SK-N-MC (cell line): ENCODE data around the gene AFAP1.

ENCODE experiments used
- DNase-seq: peaks from one replicate; pipeline ENCODE4 v3.0.0-alpha.2; 2011; ENCODE audit warnings: low read depth, low spot score
- H3K27ac ChIP-seq: fragments of 200-600 bp; sonication (generic); 2 replicates; pipeline ENCODE4 v1.5.1; 2016; ENCODE audit warnings: mixed run types
- H3K36me3 ChIP-seq: fragments of 200-600 bp; sonication (generic); 2 replicates; pipeline ENCODE4 v1.6.1; 2017; ENCODE audit warnings: antibody characterized with exemption, low read length, mixed read lengths; ENCODE audit not compliant: insufficient read depth
- H3K4me3 ChIP-seq: fragments of 200-600 bp; sonication (generic); 2 replicates; pipeline ENCODE4 v1.5.1; 2016
- H3K9ac ChIP-seq: fragments of 200-600 bp; sonication (generic); 2 replicates; pipeline ENCODE4 v1.8.0; 2017; ENCODE audit warnings: mixed run types, mixed read lengths; ENCODE audit not compliant: insufficient read length
- H3K9me3 ChIP-seq: fragments of 200-600 bp; sonication (generic); 2 replicates; pipeline ENCODE4 v1.6.1; 2017; ENCODE audit warnings: low read depth, mild to moderate bottlenecking, antibody characterized with exemption, low read length, moderate library complexity, mixed read lengths
- EZH2 ChIP-seq: fragments of 200-600 bp; sonication (generic); IDR thresholded peaks from one replicate; pipeline ENCODE4 v1.6.1; 2017; ENCODE audit warnings: antibody characterized with exemption
- FOXP2 ChIP-seq: optimal IDR thresholded peaks from 2 replicates; pipeline ENCODE3; 2011; ENCODE audit warnings: mild to moderate bottlenecking, moderate library complexity; ENCODE audit not compliant: insufficient read depth; ENCODE audit errors: extremely low read length, control extremely low read depth
- POLR2AphosphoS5 ChIP-seq: IDR thresholded peaks from 2 replicates; pipeline ENCODE4 v1.6.1; 2012; ENCODE audit warnings: mild to moderate bottlenecking, low read depth, low read length, borderline replicate concordance

AFAP1 gene

DNA sequence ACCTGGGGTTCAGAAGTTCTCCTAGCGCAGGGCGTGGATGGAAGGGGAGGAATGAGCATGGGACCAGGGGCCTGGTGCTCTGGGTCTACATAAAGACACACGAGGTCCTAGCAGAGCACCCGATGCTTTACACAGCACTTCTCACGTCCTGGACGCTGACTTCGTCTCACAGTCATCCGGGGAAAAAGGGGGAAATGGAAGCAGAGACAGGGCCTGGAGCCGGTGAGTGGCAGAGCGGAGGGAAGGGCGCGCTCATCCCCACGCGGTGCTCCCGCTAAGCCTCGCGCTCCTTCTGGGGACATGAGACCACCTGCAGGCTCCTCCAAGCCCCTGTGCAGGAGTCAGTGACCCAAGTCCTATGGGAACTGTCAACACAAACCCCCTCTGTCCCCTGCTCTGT lies 157.7 kb downstream of the AFAP1 start:
- no peak overlapping the region for H3K9ac ChIP-seq

DNA sequence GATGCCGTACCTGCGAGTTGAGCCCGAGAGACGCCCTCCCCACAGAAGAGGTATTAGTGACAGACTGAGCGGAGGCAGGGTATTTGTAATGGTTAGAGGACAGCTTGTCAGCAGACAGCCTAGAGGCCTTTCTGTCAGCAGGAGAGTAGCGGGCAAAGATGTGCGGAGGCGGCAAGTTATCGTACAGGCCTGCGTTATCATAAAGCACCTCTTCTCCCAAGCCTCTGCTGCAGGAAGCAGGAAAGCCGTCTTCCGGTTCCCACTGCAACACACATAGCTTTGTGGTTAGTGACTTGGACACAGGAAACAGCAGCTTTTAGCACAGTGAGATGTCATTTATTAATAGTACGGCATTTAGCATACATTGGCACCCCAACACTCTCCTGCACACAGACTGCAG lies 158.3 kb downstream of the AFAP1 start:
- Histone ChIP-seq H3K9ac (no peak overlapping the region), H3K36me3 (no peaks in the 10 kb centered on the region; the same call in 1 of the 2 replicates), H3K9me3 (no peaks in the 10 kb centered on the region), H3K4me3 (no peak overlapping the region), H3K27ac (no peak overlapping the region)
- no peak for DNase-seq
- TF ChIP-seq FOXP2 (no peak), POLR2AphosphoS5 (no peak), EZH2 (no peak)

More for the DNA sequence above, 157.7 kb downstream of the AFAP1 start:
- TF ChIP-seq EZH2 (no peak), POLR2AphosphoS5 (no peak), FOXP2 (no peak)
- Histone ChIP-seq H3K4me3 (no peak overlapping the region), H3K9me3 (no peaks in the 10 kb centered on the region), H3K36me3 (no peaks in the 10 kb centered on the region; the same call in 1 of the 2 replicates), H3K27ac (no peak overlapping the region)
- no peak for DNase-seq

DNA sequence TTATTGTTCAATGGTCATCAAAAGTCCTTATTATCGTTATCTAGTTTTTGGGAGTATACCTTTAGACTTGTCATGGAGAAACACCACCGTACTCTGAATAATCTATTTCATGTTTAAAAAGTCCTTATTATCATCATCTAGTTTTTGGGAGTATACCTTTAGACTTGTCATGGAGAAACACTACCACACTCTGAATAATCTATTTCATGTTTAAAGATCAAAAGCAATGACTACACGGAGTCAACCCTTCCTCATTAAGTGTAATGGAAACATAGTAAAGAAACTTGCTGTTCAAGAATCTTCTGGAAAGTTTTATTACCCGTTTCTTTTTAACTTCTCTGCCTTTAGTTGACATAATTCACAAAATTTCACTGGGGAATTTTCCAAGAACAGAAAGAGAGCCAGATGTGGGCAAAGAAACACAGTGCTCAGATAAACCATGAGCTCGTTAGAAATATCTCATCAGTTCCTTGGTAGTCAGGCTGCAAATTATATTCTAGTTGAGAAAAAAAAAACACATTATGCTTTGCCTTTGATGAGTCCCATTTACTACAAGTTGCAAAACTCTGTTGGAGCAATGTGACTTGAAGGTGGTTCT lies 158.8 kb downstream of the AFAP1 start:
- Histone ChIP-seq H3K27ac (no peak overlapping the region), H3K4me3 (no peak overlapping the region), H3K9me3 (no peaks in the 10 kb centered on the region), H3K9ac (no peak overlapping the region), H3K36me3 (no peaks in the 10 kb centered on the region; the same call in 1 of the 2 replicates)
- no peak for DNase-seq
- TF ChIP-seq FOXP2 (no peak), EZH2 (no peak), POLR2AphosphoS5 (no peak)

DNA sequence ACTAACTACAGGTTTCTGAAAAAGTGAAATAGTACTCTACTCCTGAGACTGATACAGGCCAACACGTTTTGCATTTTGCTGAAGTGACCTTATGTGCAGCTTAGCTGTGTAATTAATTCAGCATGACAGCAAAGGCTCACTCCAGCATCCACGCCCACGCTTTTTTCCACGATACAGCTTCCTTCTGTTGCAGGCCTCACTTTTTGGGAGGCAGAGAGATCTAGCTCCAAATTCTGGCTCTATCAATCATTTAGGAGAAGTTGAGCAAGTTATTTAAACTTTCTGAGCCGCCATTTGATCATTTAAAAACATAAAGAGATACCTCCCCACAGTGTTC lies 160.3 kb downstream of the AFAP1 start:
- no peak overlapping the region for H3K9ac ChIP-seq
- no peak overlapping the region for H3K4me3 ChIP-seq
- no peak overlapping the region for H3K27ac ChIP-seq
- no peaks in the 10 kb centered on the region; the same call in 1 of the 2 replicates for H3K36me3 ChIP-seq
- TF ChIP-seq POLR2AphosphoS5 (no peak), FOXP2 (no peak), EZH2 (no peak)
- no peak for DNase-seq
- H3K9me3 ChIP-seq, result no peaks in the 10 kb centered on the region

DNA sequence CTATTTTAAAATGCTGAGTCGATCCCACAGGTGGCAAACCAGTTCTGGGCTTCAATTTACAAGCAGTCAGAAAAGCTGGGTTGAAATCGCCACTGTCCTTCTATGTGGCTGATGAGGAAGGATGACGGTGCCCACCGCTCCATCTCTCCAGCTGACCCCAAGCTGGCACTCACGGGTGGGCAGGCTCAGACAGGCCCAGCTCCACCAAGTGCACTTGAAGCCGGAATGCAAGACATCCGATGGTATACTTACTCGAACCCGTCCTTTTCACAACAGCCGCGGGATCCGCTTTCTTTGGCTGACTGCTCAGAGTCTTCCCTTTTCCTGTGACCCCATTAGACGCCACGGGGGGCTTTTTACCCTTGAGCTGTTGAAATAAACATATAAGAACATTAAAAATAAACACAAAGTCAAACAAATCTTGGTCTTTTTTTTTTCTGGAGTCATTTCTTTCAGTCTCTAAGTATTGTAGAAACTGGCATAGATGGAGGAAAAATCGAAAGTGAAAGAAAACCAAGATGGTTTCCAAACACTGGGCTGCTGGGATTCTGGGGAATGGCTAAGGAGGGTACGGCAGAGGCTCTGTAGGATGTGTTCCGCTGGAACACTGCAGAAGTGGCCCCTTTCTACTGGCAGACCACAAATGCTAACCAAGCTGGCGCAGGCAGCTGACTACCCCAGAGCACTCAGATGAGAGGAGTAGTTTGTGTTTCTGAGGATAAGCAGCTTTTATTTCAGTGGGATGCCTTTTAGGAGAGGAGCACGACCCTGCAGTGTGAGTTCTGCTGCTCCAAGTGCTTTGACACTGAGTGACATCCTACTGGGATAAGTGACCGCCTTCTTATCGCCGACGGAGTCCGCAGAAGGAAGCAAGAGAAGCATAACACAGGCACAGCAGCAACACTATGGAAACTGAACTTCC lies 160.9 kb downstream of the AFAP1 start:
- Histone ChIP-seq H3K4me3 (no peak overlapping the region), H3K9me3 (no peaks in the 10 kb centered on the region), H3K27ac (no peak overlapping the region), H3K36me3 (no peaks in the 10 kb centered on the region; the same call in 1 of the 2 replicates), H3K9ac (no peak overlapping the region)
- no peak for TF ChIP-seq EZH2
- no peak for TF ChIP-seq POLR2AphosphoS5
- TF ChIP-seq FOXP2, result no peak
- no peak for DNase-seq

DNA sequence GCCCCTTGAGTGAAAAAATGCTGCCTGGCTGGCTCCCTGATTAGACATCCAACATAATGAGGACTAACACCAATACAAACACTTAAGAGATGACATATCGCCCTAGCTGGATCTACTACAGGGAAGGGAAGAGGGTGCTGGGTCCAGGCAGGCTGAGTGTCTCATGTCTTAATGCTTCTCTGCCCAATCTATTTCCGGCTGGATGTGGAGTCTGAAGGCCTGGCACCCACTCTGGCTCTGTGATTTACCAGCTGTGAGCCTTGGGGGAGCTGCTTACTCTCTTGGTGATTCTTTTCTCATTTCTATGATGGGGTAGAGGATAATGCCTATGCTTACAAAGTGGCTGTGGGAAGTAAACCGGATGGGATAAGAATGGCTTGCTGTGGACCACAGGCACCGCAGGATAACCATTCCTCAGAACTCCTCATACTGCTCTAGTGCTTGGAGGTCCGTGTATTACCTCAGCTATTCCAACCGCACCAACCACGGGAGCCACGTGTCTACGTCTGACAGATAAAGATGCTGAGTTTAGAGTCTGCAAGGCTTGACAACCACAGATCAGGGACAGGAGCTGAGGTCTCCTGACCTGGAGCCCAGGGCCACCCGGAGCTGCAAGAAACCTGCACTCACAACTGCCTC lies 161.7 kb downstream of the AFAP1 start:
- Histone ChIP-seq H3K27ac (no peak overlapping the region), H3K4me3 (no peak overlapping the region), H3K9me3 (no peaks in the 10 kb centered on the region), H3K36me3 (no peaks in the 10 kb centered on the region; the same call in 1 of the 2 replicates), H3K9ac (no peak overlapping the region)
- DNase-seq, result no peak
- TF ChIP-seq FOXP2 (no peak), EZH2 (no peak), POLR2AphosphoS5 (no peak)

DNA sequence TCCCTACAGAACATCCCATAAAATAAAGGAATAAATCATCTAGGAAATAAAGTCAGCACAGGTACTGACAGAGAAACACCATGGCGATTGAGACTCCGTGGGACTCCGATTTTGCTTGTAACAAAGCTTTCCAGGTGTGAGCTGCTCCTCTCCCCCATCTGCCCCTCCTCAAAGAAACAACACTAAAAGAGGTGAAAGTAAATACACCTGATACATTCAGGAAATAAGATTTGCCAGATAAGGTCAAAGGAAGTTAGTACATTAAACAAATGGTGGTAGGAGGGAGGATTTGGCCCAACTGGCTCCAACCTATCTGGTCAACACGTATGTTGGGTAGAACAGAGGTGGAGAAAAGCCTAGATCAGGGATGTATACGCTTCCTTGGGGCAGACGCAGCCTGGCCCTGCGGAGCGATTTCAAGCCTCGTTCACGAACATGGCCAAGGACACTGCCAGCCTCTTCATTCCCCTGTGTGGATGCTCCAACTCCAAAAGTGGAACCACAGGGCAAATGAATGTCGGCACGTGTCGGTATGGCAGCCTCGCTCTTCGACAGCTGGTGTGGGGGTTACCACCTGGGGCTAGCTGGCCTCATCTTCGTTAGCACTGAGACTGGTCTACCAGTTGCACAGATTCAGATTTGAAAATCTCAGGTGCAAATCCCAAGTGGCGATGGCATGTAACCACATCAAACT lies 162.5 kb downstream of the AFAP1 start:
- no peak for DNase-seq
- H3K9me3 ChIP-seq, result no peaks in the 10 kb centered on the region
- no peaks in the 10 kb centered on the region; the same call in 1 of the 2 replicates for H3K36me3 ChIP-seq
- H3K4me3 ChIP-seq, result no peak overlapping the region
- H3K9ac ChIP-seq, result no peak overlapping the region
- TF ChIP-seq POLR2AphosphoS5 (no peak), EZH2 (no peak), FOXP2 (no peak)
- no peak overlapping the region for H3K27ac ChIP-seq

DNA sequence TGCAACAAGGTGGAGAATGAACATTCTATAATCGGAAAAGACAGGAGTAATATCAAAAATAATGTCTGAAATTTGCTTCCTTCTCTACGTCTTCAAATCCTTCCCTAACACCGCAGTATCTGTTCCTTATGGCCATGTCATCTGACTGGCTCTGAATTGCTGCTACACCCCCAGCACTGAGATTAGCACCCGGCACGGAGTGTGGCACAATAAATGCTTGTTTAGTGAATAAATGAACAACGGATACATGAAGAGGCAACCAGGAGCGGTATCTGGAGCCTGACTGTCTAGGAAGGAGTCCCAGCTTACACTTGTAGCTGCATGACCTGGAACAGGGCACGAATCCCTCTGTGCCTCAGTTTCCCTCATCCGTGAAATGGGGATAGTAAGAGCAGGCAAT lies 164.3 kb downstream of the AFAP1 start:
- no peak for DNase-seq
- no peaks in the 10 kb centered on the region; the same call in 1 of the 2 replicates for H3K36me3 ChIP-seq
- no peak overlapping the region for H3K9ac ChIP-seq
- H3K9me3 ChIP-seq, result no peaks in the 10 kb centered on the region
- TF ChIP-seq POLR2AphosphoS5 (no peak), FOXP2 (no peak), EZH2 (no peak)
- H3K27ac ChIP-seq, result no peak overlapping the region
- H3K4me3 ChIP-seq, result no peak overlapping the region
